Nephron (organoid): ENCODE data around the gene CALCR.

Experiments used
- H3K27ac Mint-ChIP-seq, 3 experiments: 2 replicates each; pipeline ENCODE4 v1.8.0; 2020; ENCODE audit warnings: mixed read lengths in 3 of 3, mild to moderate bottlenecking in 2 of 3, moderate library complexity in 1 of 3
- H3K27me3 Mint-ChIP-seq: 2 replicates; pipeline ENCODE4 v1.8.0; 2021; ENCODE audit warnings: low read depth, mild to moderate bottlenecking, moderate library complexity, mixed read lengths
- H3K36me3 Mint-ChIP-seq: 2 replicates; pipeline ENCODE4 v1.8.0; 2020; ENCODE audit warnings: low read depth, mixed read lengths
- H3K4me1 Mint-ChIP-seq: 2 replicates; pipeline ENCODE4 v1.8.0; 2020; ENCODE audit warnings: mixed read lengths
- H3K4me3 Mint-ChIP-seq, 3 experiments: 2 replicates each; pipeline ENCODE4 v1.8.0; 2020; ENCODE audit warnings: mild to moderate bottlenecking in 3 of 3, mixed read lengths in 3 of 3, moderate library complexity in 2 of 3
- H3K9me3 Mint-ChIP-seq: 2 replicates; pipeline ENCODE4 v1.8.0; 2020; ENCODE audit warnings: mixed read lengths
- CTCF ChIP-seq, 3 experiments: fragments of 200-600 bp; sonication (generic); IDR thresholded peaks; one replicate each; pipeline ENCODE4 v1.5.0; 2021; ENCODE audit warnings: antibody characterized with exemption in 3 of 3; ENCODE audit not compliant: unreplicated experiment in 3 of 3

The CALCR gene

DNA sequence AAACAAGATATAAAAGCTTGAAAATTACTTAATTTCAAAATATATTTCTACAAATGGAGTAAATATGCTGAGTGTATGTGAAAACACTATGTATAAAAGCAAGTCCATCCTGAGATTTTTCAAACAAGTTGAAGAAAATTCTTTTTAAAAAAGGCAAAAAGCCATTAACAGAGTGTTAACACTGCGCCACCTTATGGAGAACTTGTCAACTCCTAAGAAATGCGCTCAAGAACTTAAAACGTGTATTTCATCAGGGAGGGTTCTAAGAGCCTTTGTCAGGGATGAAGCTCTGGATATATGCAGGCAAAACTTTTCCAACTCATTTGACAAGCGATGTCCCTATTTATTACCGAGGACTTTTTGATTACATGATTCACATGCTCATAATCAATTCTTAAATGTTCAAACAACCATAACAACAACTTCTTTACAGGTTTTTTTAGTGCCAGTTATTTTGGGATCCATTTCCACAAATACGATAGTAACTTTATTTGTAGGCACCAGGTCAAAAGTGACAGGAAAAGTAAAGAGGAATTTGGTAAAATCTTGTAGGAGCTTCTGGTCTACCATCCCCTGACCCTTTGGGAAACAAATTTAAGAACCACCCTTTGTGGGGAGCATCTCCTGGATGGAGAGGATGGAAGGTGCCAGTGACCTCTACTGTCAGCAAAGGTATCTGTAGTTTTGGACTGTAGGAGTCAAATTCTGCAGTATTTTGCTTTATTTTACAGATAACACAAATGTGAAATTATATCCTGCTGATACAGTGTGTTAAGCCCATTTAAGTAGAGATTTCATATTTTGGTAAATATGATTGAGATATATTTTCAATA, 23.2 kb downstream of the CALCR start:
- Mint-ChIP-seq H3K36me3 (no peaks in the 10 kb centered on the region), H3K4me1 (no peaks in the 10 kb centered on the region), H3K27ac (no peak overlapping the region), H3K9me3 (no peaks in the 10 kb centered on the region), H3K27me3 (peaks cover 4% of the 10 kb centered on the region), H3K4me3 (no peak overlapping the region)
- TF ChIP-seq CTCF (IDR thresholded peaks at IDR 0.05; ENCODE audit: unreplicated experiment in 3 of 3) = peak; percentile 52 to 68 (median 57)

- no peaks in the 10 kb centered on the region for H3K27me3 Mint-ChIP-seq
- H3K36me3 Mint-ChIP-seq = no peaks in the 10 kb centered on the region
- H3K27ac Mint-ChIP-seq = no peak overlapping the region
- no peaks in the 10 kb centered on the region for H3K9me3 Mint-ChIP-seq
- peaks cover 6% of the 10 kb centered on the region for H3K4me1 Mint-ChIP-seq
- TF ChIP-seq CTCF (IDR thresholded peaks at IDR 0.05; ENCODE audit: unreplicated experiment in 3 of 3) = no peak
- H3K4me3 Mint-ChIP-seq = no peak overlapping the region
These were observed 26.8 kb downstream of the CALCR start for GRCh38 chr7:93547716-93548115.

- Mint-ChIP-seq H3K9me3 (no peaks in the 10 kb centered on the region), H3K27me3 (no peaks in the 10 kb centered on the region), H3K27ac (no peak overlapping the region), H3K36me3 (no peaks in the 10 kb centered on the region), H3K4me3 (no peak overlapping the region), H3K4me1 (peaks cover 6% of the 10 kb centered on the region)
- TF ChIP-seq CTCF (IDR thresholded peaks at IDR 0.05; ENCODE audit: unreplicated experiment in 3 of 3) = no peak
These were observed 29.8 kb downstream of the CALCR start for GRCh38 chr7:93544691-93545090.

- Mint-ChIP-seq H3K36me3 (no peaks in the 10 kb centered on the region), H3K4me3 (no peak overlapping the region), H3K27ac (no peak overlapping the region), H3K4me1 (no peaks in the 10 kb centered on the region), H3K9me3 (no peaks in the 10 kb centered on the region), H3K27me3 (no peaks in the 10 kb centered on the region)
- no peak for TF ChIP-seq CTCF (IDR thresholded peaks at IDR 0.05; ENCODE audit: unreplicated experiment in 3 of 3)
These were observed 36.5 kb downstream of the CALCR start for GRCh38 chr7:93538061-93538460.

- H3K9me3 Mint-ChIP-seq = no peaks in the 10 kb centered on the region
- TF ChIP-seq CTCF (IDR thresholded peaks at IDR 0.05; ENCODE audit: unreplicated experiment in 3 of 3) = no peak
- H3K27ac Mint-ChIP-seq = no peak overlapping the region
- no peaks in the 10 kb centered on the region for H3K36me3 Mint-ChIP-seq
- H3K4me1 Mint-ChIP-seq = no peaks in the 10 kb centered on the region
- H3K27me3 Mint-ChIP-seq = no peaks in the 10 kb centered on the region
- no peak overlapping the region for H3K4me3 Mint-ChIP-seq
These were observed 38.9 kb downstream of the CALCR start for GRCh38 chr7:93535616-93536015.

DNA sequence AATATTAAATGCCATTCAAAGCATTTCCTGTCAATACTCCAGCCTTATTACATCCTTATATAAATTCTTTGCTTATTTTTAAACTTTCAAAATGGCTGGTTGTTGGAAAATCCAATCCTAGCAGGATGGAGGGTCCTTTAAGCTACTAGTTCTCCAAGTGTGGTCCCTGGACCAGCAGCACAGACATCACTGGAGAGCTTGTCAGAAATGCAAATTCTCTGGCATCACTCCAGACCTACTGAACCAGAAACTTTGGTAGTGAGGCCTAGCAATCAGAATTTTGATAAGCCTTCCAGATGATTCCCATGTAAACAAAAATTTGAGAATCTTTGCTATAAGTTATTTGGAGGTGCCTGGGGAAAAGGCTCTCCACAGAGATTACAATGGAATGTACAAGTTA, 43.8 kb downstream of the CALCR start:
- Mint-ChIP-seq H3K4me1 (no peaks in the 10 kb centered on the region), H3K27me3 (no peaks in the 10 kb centered on the region), H3K36me3 (no peaks in the 10 kb centered on the region), H3K4me3 (no peak overlapping the region), H3K9me3 (no peaks in the 10 kb centered on the region), H3K27ac (no peak overlapping the region)
- no peak for TF ChIP-seq CTCF (IDR thresholded peaks at IDR 0.05; ENCODE audit: unreplicated experiment in 3 of 3)
